HG03135 (cell line): ENCODE results near the gene DLG2.
"Not testable (repeated sequence)": the region's sequence is repeated elsewhere in the genome, so short reads cannot be mapped to it uniquely, and the experiment has no call there.

Experiments used
- ATAC-seq: cut with Tn5 transposase; IDR thresholded peaks from one replicate; pipeline ENCODE4 v1.9.1; 2021; ENCODE audit warnings: mild to moderate bottlenecking, moderate library complexity; ENCODE audit not compliant: unreplicated experiment

Gene DLG2

DNA sequence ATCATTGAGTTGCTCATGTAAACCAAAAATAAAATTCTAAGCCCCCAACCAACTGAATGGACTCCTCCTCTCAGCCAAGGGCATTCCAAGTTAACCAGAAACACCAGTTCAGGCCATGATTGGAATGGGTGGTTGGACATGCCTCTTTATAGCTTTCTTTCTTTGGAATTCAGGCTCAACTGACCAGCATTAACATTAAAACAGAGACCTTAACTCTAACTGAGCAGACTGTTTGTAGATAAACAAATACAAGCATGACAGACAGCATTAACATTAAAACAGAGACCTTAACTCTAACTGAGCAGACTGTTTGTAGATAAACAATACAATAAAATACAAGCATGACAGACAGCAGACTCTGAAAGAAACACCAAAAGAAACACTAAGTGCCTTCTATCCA, 278.2 kb downstream of the DLG2 start:
- ATAC-seq, result no peak

DNA sequence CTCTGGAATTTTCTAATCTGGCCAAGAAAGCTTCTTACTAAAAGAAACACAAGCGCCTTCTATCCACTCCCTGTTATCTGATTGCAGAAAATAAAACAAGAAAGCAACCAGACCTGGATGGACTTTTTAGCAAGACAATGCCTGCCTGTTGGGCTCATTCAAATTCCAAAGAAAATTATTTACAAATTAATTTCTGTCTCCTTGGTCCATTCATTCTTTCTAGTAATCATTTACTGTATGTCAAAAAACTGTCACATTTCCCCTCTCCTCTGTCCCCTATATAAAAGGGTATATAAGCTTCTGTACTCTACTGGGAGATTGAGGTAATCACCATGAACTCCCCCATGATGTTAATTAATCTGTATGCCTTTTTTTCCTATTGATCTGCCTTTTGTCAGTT, 279.9 kb downstream of the DLG2 start:
- ATAC-seq, result no peak

DNA sequence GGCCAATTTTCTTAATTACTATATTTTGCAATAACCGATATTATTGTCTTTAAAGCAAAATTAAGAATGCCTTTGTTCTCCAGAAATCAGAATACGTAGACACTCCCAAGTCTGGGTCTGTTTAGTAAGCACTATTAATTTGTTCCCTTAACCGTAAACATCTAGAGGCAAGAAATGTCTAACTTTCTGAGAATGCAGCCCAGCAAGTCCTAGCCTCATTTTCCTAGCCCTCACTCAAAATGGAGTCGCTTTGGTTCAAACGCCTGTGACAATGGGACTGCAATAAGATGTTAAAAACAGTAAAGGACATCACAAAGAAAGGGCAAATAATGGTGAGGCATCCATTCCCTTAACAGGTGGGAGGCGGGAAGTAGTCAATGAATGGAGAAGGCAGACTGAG, 280.7 kb downstream of the DLG2 start:
- no peak for ATAC-seq

DNA sequence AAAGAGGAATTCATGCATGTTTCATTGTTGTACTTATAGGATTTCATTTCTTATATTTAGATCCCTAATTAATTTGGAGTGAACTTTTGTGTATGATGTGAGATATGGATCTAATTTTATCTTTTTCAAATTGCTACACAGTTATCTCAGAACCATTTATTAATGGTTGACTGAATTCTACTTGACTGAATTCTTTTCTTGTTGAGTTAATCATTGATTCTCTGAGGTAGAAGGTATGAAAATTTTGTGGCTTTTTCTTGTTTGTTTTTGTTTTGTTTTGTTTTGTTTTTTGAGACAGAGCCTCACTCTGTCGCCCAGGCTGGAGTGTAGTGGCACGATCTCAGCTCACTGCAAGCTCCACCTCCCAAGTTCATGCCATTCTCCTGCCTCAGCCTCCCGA, 286.3 kb downstream of the DLG2 start:
- not testable (repeated sequence) for ATAC-seq

DNA sequence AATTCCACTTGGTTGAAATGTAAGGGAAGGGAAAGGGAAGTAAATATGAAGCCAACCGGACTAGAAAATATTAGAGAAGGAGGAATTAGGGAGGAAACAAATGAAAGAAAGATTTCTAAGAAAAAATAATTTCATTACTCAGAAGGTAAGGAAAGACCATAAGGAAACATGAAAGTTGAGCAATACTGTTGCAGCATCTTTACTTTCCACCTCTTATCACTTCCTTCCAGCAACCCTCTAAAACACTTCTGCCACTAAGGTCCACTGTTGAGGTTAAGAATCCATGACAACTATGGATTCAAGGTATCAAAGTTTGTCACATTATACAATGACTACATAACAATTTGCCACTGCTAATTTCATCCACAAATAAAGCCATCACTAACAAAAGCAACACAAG, 308.6 kb downstream of the DLG2 start:
- no peak for ATAC-seq

DNA sequence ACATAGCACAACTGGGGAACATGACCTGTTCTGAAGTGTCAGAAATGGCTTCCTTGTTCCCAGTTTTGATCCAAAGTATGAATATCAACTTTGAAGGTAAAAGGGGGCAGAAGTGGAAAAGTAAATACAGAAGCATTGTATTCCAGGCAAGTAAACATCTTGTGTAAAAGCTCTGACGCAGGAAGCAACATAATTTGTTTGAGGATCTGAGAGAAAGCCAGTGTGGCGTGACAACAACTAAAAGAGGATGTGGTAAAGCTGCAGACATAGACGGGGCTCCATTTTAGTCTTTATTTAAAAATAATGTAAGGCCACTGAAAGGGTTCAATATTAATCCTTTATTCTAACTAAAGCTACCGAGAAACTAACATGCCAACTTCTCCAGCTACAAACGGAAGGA, 310.2 kb downstream of the DLG2 start:
- ATAC-seq, result peak; percentile 98

DNA sequence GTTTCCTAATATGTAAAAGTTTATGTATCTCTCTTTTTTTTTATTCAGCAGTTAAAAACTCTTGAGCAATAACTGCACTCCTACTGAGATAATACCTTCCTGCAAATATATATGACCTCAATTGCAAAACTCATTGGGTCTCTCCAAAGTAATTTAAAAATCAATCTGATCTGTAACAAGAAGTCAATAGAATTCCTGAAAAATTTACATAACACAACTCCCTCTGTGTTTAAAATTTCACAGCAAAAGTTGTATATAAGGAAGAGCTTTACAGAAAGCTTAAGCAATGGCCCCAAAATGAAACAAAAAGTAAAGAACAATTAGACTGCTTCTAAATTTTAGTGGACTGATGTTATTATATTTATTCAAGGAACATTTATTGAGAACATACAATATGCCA, 313.4 kb downstream of the DLG2 start:
- ATAC-seq, result no peak

DNA sequence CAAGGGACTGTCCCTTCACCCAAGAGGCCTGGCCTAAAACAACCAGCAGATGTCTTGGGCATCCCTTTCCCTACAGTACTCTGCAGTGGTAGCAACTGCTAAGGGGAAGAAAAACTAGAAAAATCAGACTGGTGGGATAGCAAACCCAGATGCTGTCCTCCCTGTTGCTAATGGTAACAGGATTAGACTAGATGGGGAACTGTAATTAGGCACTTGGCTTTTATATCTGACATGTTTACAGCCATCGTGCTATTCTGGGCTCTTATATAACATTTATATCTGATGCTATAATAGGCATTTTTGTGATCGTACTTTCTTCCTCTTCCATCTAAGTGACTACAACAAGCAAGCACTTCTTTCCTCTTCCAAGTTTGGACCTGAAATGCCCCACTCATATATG, 316.7 kb downstream of the DLG2 start:
- no peak for ATAC-seq

DNA sequence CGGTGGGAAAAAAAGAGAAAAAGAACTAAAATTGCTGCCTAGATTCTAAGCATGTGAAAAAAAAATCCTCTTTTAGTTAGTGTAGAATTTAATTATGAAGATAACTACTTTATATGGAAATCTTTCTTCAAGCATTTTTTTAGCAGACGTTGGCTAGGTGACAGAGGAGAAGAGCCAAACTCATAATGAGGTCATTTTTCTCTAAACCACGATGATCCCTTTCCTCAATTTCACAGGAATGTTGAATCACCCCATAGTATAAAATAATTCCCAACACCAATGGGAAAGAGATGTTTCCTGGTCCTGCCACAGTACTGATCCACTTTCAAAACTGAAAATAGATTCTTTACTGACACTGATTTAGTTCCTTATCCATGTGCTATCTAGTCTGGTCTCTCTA, 319.8 kb downstream of the DLG2 start:
- ATAC-seq, result no peak

DNA sequence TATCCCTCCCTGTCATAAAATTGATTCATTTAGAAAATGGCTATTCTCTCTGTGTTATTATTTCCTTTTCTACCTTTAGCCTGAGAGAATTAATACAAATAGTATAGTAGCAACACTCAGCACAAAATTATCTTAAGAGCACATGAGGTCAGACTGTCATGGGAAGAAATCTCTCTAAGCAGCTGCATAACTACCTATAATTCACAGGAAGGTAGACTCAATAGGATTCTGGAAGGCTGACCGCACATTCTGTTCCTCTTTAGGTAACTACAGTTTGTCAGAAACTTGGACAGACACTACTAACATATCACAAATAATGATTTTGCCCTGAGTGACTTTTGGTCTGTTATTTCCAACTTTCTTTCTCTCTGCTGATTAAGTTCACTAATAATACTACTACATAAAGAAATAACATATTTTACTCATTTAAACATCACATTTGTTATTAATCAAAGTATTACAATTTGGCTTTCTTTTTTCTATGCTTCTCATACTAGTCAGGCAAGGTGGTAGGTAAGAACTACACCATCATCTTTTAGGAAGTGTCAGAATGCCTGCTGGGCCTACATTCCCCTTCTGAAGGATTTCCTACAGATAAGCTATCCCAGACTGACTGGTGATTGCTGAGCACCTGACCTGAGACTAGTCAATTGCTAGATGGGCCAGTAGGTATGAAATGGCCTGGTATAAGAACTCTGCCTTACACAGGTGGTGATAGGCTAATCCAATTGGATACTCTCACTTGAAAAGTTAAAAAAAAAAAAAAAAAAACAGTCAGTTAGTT, 325.1 kb downstream of the DLG2 start:
- no peak for ATAC-seq

DNA sequence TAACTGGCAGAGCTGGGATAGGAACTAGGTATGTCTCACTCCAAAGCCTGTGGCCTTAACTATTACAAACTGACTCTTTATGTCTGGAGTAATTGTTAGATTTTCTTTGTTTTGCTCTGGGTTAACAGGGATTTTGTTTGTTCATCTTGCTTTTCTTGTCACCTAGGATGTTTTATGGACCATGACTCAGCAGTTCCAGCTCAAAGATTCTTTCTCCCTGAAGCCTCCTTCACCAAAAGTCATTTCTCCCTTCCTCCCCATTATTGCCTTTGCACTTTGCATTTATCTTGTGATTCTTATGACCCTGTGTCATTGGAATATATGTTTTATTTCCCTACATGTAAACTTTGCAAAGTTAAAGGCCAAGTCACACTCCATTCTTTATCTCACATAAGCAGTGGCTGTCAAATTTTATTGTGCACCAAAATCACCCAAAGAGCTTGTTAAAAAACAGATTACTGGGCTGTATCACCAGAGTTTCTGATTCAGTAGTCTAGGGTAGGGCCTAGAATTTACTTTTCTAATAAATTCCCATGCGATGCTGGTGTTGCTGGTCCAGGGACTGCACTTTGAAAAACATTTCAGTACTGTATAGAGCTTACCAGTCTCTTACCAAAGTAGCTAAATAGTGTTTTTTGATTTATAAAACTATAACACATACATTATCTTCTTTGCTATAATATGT, 327.7 kb downstream of the DLG2 start:
- ATAC-seq, result no peak

DNA sequence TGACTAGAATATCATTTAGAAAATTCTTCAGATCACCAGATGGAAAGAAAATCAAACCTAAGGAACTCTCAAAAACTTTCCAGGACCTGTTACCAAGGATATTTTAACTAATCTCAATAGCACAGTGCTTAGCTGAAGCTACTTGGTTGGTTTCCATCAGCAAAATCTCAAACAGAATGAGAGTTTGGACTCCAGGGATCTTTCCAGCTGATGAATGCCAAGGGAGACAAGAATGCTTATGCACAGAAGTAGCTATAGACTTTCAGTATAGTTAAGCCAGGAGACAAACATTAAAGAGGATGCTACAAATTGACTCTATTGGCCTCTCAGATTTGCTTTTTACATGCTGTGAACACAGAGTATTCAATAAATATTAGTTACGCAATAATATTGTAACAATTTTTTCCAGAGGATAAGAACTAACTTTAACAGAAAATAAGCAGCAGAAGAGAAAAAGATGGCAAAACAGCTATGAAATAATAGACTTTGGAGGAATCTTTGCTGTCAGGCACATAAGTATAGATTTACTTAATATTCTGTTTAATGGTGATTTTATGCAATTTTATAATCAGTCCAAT, 331.4 kb downstream of the DLG2 start:
- no peak for ATAC-seq

DNA sequence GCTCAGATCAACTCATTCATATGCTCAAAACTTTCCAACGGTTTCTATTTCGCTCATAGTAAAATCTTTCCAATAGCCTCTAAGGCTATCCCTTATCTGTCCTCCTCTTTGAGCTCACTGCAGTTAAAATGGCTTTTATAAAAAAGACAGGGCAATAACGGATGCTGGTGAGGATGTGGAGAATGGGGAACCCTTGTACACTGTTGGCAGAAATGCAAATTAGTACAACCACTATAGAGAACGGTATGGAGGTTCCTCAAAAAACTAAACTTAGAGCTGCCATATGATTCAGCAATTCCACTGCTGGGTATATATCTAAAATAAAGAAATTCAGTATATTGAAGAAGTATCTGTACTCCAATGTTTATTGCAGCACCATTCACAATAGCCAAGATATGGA, 345.6 kb downstream of the DLG2 start:
- ATAC-seq, result no peak

DNA sequence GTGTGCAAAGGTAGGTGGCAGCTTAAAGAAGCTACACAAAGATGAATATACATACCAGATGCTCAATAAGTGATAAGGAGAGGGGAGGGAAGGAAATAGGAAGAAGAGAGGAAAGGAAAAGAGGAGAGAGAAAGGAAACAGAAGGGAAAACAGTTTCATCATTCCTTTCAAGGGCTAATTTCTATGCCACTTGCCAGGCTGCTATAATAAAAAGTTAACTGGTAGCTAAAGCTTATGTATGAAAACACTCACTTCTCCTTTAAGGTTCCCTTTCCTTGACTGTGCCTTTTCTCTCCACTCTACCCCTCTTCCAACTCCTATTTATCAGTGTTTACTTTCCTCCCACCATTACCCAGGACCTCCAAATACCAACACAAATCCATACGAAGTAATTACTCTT, 347.9 kb downstream of the DLG2 start:
- ATAC-seq, result no peak

DNA sequence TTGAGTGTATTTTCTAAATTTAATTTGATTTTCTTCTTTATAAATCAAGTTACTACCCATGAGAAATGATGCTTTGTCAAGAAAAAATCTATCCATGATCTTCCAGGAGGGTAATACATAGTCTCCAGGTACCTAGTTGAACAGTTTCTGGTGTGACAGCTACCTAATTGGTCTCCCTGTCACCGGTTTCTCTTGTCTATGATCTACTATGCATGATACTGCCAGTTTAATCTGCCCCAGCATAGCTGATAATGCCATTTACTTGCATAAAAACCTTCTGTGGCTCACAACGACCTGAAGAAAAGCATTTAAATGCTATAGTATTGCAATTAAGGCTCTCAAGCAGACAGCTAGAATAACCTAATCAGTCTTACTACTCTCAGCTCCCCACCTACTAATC, 349.5 kb downstream of the DLG2 start:
- ATAC-seq, result no peak

DNA sequence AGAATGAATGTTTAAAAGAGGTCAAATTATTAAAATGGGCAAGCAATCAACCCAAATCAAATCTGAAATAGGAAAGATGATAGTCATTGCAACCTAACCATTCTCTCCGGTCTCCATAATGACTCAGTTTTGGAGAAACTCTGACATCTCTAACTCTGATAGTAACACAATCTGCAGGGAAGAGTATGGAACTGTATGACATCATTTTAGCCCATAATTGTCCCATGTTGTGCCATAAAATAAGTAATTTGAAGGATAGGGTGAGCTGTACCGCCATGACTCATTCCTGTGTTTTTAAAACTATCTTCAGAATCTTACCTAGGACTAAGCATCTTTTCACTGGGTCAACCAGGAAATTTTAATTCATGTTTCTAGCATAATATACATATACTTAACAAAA, 350.8 kb downstream of the DLG2 start:
- ATAC-seq, result no peak

DNA sequence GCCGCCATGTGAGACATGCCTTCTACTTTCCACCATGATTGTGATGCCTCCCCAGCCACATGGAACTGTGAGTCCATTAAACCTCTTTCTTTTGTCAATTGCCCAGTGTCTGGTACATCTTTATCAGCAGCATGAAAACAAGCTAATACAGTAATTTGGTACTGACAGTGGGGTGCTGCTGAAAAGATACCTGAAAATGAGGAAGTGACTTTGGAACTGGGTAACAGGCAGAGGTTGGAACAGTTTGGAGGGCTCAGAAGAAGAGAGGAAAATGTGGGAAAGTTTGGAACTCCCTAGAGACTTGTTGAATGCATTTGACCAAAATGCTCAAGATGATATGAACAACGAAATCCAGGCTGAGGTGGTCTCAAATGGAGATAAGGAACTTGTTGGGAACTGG, 356.8 kb downstream of the DLG2 start:
- not testable (repeated sequence) for ATAC-seq

DNA sequence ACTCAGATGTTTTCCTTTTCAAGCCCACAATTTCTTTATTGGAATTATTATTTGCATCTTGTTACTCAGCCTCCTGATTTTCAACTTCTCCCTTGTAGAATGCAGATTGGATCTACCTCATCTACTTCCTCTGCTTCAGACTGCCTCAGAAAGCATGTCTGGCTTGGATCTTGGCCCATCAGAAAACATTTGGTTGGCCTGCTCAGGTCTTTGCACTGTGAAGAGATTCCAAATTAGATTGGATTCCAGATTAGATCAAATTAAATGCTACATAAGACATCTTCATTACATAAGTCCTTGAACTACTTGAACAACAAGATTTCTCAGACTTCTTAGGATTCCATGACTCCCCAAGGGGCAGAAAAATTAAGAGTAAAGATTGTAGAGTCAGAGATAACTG, 358.0 kb downstream of the DLG2 start:
- ATAC-seq, result no peak

DNA sequence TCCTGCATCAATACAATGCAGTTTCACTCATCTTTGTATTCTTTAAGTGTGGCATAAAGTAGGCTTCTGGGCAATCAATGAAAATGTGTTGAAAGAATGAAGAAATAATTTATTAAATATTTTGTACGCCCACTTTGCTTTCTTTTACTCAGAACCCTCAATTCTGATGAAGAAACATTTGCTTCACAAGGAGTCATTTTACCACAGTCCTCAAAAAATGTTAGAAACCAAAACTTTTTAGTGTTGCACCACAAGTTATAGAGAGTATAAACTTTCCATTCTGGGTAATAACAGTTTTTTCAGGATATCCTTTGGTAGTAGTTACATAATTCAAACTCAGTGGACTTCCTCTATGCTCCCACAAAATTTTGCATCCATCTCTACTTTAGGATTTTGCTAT, 360.5 kb downstream of the DLG2 start:
- ATAC-seq, result no peak

DNA sequence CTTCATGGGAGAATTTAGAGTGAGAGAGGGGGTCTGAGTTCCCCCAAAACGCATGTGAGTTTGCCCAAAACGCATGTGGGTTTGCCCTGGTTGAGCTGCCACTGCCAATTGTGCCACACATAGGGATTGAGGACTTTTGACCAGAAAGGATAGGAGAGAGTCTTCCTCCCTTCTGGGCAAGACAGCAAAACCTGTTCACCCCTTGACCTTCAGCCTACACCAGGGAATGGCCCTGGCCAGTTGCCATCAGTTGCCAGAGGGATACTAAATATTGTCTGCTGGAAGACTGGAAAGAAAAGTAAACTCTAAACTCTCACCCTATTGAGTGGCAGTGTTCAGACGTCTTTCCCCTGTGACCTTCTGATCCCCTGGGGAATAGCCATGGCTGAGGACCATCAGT, 363.8 kb downstream of the DLG2 start:
- no peak for ATAC-seq

DNA sequence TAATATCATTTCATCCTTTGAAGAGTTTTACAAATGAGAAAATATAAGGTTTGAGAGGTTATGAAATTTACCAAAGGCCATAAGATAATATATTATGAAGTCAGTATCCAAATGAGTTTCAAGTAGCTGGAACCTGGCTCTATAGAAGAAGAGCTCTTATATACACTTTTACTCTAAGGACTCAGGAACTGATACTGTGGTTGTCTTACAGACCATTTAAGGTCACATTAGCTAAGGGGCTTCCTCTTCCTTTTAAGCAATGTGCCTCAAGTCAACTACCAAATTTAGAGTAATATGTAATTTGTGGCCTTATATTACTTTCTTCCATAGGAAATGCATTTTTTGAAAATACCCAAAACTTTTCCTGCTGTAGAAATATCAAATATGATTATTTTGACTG, 369.3 kb downstream of the DLG2 start:
- ATAC-seq, result no peak

DNA sequence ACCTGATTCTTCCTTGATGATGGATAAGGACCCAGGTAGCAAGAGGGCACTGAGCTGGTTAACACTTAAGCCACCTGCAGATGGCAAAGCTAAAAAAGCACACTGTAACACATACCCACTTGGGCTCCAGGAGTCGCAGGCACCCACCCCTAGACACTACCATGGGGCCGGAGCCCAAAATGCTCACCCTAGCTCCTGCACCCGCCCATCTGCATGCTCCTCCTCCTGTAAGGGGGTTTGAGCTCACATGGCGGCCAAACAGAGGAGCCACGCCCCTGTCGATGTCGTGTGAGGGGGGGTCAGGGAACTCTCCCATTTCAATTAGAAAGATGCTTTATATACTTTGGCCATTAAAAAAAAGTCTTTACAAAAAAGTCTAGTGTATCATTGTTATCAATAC, 370.7 kb downstream of the DLG2 start:
- ATAC-seq, result no peak
